HG02610 (cell line): ENCODE results near the gene KPNA6.
"Not testable (repeated sequence)": the region's sequence is repeated elsewhere in the genome, so short reads cannot be mapped to it uniquely, and the experiment has no call there.

ENCODE experiments used
- ATAC-seq: cut with Tn5 transposase; IDR thresholded peaks from one replicate; pipeline ENCODE4 v1.9.1; 2021; ENCODE audit warnings: mild to moderate bottlenecking, moderate library complexity; ENCODE audit not compliant: unreplicated experiment

Gene KPNA6

DNA sequence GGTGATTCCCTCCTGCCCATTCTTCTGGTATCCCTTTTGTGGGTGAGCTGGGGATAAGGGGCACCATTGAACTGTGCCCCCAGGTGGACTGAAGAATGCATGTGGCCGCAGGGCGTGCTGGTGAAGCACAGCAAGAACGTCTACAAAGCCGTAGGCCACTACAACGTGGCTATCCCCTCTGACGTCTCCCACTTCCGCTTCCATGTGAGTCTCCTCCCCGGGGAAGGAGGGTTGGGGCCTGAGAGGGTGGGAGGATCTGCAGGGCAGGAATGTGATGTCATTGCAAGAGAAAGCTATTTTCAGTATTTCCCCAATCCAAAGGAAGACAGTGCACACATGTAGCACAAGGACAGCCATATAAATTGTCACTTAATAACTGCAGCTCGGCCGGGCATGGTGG is 7.5 kb upstream of the KPNA6 start:
- no peak for ATAC-seq

DNA sequence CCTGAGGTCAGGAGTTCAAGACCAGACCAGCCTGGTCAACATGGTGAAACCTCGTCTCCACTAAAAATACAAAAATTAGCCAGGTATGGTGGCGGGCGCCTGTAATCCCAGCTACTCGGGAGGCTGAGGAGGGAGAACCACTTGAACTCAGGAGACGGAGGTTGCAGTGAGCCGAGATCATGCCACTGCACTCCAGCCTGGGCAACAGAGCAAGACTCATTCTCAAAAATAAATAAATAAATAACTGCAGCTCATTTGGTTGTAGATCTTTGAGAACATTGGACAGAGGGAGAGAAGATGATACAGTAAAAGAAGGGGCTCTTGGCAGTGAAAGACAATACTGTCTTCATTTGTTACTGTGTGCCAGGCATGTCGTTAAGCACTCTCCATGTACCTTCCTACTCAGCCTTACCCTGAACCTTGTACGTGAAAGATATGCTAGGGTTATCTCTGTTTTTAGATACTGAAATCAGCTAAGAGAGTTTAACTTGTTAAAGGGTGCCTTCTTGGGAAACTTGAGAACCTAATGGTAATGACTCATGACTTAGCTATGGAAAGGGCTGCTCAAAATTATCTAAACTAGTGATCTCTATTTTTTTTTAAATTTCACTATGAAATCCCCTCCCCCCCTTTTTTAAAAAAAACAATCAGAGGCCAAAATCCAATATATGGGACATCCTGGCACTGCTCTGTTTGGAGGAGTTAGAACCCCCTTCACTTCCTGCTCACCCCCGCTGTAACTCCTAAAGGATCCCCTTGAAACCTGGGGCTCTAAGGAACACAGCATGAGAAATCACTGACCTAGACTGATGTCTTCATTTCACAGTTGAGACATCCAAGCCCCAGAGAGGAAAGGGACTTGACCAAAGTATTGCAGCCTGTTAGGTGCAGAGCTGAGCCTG is 6.8 kb upstream of the KPNA6 start:
- no peak for ATAC-seq

DNA sequence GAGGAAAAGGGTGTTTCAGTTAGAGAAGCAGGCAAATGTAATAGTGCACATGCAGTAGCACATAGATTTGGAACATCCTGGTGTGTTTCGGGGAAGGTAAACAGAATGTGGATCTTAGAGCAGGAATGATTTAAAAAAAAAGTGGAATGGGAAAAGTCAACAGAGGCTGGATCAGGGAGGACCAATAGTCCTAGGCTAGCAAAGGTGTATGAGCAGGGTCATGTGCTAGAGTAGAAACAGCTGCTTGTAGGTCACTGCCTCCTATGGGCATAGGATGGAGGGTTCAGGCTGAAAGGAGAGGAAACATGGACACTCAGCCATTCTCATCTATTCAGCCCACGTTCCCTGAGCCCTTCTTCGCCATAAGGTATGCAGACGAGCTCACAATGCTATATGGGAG is 3.7 kb upstream of the KPNA6 start:
- no peak for ATAC-seq

DNA sequence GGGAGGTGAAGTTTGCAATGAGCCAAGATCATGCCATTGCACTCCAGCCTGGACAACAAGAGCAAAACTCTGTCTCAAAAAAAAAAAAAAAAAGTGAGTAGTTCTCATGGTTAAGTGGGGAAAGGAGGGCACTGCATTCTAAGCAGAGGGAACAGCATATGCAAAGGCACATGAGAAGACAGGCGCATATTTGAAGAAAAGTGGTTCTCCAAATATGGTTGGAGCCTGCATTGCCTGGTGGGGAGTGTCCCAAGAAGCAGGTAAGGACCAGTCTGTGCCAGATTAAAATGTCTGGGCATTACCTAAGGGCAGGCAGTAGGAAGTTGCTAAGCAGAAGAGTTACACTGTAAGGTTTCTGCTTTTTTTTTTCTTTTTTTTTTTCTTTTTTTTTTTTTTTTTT is 2.5 kb upstream of the KPNA6 start:
- no peak for ATAC-seq

DNA sequence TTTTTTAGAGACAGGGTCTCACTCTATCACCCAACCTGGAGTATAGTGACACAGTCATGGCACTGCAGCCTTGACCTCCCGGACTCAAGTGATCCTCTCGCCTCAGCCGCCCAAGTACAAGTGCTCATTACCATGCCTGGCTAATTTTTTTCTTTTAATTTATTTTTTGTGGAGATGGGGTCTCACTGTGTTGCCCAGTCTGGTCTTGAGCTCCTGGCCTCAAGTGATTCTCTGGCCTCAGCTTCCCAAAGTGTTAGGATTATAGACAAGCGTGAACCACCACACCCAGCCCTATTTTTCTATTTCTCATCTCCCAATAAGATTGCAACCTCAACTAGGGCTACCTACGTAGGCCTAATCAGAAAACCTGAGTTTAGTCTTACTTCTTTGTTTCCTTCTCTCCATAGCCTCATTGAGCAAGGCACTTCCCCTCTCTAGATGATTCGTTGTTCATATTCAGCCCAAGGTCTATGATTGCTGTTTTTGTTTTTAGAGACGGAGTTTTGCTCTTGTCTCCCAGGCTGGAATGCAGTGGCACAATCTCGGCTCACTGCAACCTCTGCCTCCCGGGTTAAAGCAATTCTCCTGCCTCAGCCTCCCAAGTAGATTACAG is 1.1 kb upstream of the KPNA6 start:
- ATAC-seq: no peak

DNA sequence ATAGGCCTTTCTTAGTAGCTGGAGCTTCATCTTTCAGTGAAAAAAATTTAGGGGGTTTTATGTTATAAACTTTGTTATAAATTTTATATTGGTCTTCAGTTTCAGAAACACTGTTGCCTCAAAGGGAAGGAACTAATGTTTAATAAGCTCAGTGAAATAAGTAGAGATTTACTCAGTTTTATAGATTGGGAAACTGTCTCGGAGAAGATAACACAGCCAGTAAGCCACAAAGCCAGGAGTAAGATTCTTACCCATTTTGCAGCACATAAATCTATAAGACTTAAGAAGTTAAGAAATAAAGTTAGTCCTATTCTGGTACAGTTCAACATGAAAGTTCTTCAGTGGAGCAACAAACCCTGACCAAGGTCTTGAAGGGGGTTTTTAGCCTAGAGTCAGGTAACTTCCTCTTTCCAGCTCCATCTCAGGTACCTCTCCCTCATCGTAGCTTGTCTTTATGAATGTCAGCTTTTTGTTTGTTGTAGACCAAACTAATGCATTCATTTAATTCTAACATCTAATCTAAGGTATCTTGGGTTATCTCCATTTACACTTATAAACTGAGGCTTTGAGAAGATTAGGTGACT is 3.3 kb downstream of the KPNA6 start:
- ATAC-seq: no peak

DNA sequence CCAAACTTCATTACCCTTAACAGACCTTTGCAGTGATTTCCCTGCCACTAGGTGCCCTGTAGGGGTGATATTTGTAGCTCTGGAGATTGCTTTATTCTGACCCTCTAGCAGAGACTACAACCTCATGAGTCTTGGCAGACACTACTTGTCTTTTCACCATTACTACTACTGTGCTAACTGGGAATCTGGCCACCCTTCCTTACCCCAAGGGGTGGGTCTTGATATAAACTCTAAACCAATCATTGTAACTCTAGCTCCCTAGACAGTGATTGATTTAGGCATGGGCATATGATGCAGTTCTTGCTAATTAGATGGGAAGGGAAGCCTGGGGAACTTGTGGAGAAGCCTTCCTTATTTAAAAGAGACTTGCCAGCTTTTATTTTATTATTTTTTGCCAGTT is 3.9 kb downstream of the KPNA6 start:
- no peak for ATAC-seq

DNA sequence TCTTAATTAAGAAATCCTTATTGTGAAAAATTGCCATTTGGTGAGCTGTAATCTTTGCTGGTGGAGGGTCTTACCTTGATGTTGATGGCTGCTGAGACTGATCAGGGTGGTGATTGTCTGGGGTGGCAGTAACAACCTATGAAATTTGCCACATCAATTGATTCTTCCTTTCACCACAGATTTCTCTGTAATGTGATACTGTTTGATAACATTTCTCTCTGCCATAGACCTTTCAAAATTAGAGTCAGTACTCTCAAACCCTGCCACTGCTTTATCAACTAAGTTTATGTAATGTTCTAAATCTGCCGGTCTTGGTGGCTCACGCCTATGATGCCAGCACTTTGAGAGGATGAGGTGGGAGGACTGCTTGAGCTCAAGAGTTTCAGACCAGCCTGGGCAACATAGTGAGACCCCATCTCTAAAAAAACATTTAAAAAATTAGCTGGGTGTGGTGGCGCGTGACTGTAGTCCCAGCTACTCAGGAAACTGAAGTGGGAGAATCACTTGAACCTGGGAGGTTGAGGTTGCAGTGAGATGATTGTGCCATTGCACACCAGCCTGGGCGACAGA is 5.0 kb downstream of the KPNA6 start:
- ATAC-seq: no peak

DNA sequence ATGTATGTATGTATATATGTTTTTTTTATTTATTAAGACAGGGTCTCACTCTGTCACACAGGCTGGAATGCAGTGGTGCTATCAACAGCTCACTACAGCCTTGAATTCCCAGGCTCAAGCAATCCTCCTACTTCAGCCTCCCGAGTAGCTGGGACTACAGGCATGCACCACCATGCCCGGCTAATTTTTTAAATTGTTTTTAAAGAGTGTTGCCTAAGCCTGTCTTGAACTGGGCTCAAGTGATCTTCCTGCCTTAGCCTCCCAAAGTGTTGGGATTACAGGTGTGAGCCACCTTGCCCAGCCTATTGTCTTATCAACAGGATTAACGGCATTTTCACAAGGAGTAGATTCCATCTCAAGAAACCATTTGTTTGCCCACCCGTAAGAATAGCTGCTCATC is 5.6 kb downstream of the KPNA6 start:
- not testable (repeated sequence) for ATAC-seq

DNA sequence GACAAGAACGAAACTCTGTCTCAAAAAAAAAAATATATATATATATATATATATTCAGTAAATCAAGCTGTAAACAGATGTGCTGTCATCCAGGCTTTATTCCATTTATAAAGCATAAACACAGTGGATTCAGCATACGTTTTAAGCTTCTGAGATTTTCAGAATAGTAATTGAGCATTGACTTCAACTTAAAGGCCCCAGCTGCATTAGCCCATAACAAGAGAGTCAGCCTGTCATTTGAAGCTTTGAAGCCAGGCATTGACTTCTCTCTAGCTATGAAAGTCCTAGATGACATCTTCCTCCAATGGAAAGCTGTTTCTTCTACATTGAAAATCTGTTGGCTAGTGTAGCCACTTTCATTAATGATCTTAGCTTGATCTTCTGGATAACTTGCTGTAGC is 6.6 kb downstream of the KPNA6 start:
- ATAC-seq: no peak

DNA sequence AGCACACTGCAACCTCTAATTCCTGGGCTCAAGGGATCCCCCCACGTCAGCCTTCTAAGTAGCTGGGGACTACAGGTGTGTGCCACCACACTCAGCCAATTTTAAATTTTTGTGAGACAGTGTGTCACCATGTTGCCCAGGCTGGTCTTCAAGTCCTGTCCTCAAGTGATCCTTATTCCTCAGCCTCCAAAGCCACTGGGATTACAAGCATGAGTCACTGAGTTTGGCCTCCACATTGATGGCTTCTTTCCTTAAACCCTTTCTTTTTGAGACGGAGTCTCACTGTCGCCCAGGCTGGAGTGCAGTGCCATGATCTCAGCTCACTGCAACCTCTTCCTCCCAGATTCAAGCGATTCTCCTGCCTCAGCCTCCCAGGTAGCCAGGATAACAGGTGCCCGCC is 7.6 kb downstream of the KPNA6 start:
- ATAC-seq: no peak

DNA sequence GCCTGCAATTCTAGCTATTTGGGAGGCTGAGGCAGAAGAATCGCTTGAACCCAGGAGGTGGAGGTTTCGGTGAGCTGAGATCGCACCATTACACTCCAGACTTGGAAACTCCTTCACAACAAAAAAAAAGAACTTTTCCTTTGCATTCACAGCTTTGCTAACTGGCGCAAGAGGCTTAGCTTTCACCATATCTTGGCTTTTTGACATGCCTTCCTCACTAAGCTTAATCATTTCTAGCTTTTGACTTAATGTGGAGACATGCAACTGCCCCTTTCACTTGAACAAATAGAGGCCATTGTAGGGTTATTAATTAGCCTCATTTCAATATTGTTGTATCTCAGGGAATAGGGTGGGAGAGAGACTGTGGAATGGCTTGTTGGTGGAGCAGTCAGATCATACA is 8.7 kb downstream of the KPNA6 start:
- ATAC-seq: no peak

DNA sequence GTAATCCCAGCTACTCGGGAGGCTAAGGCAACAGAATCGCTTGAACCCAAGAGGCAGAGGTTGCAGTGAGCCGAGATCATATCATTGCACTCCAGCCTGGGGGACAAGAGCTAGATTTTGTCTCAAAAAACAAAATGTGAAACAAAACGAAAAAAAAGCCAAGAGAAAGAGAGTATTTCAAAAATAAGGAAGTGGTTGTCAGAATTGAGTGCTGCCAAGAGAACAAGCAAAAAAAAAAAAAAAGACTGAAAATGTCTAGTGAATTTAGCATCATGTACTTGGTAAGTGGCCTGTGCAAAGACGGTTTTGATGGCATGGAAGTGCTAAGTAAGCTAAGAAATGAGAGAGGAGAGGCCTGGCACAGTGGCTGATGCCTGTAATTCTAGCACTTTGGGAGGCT is 14.3 kb downstream of the KPNA6 start:
- ATAC-seq: no peak

DNA sequence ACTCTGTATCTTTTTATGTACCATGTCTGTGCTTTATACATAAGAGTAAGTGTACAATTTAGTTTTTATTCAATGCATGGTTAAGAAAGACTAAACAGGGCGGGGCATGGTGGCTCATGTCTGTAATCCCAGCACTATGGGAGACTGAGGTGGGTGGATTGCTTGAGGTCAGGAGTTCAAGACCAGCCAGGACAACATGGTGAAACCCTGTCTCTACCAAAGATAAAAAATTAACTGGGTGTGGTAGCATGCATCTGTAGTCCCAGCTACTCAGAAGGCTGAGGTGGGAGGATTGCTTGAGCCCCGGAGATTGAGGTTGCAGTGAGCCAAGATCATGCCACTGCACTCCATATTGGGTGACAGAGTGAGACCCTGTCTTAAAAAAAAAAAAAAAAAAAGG is 15.5 kb downstream of the KPNA6 start:
- not testable (repeated sequence) for ATAC-seq

DNA sequence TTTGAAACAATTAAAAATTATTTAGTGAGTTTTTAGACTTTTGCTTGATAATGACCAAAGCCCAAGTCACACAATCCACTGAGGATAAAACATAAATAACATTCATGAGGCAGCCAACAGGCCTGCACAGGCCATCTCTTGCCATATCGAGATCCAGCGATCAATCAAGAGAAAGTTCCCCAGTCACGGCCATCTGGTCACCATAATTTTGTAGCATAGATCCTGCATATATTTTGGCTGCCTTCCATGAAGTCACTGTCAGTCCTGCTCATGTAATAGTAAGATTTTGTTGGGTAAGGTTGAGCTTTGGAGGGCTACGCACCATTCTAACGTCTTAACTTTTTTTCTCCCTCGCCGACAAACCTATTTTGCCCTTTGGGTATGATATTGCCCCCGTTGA is 17.5 kb downstream of the KPNA6 start:
- no peak for ATAC-seq

DNA sequence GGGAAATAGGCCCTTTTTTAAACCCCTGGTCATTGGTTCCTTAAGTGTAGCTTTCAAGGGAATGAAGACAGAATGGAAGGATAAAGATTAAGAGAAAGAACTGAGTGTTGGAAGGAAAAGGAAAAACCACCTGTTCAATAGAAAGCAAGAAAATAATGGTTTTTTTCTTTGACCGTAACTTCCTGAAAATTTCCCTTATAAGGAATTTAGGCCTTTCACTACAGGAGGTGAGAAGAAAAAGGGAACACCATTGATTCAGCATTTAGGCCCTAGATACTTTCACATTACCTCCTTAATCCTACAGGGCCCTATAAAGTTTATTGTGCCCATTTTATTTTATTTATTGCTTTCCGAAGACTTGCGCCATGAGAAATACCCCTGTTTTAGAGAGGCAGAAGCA is 18.9 kb downstream of the KPNA6 start:
- ATAC-seq: no peak

DNA sequence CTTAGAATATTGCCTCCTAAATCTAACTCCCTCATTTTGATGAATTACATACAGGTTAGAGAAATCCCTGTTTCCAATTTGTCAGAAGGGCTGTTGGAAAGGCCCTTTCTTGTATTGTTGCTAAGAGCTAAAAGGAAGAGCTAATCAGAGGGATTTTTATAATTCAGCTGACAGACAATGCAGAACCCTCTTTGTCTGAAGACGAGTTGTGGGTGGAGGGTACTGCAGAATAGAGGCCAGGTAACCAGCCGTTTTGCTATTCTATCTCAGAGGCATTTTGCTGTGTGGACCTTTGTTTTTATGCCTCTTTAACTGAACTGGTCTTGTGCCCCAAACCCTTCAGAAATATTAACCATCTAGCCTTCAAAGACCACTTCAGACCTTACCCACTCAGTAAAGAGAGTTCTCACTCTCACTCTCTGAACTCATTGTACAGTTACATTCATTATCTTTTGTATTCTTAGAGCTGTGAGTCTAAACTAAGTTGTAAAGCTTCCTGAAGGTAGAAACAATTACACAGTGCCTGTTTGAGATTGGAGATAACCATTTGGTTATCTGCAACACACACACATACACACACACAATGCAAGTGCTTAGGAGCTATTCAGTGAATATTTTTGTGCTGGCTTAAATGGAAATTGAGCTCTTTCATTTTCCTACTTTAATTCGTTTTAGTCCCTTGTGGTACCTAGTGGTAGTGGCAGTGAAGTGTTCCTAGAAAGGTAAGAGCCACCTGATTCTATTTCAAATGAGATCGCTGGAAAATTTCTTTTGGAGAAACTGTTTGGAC is 19.7 kb downstream of the KPNA6 start:
- ATAC-seq: no peak

DNA sequence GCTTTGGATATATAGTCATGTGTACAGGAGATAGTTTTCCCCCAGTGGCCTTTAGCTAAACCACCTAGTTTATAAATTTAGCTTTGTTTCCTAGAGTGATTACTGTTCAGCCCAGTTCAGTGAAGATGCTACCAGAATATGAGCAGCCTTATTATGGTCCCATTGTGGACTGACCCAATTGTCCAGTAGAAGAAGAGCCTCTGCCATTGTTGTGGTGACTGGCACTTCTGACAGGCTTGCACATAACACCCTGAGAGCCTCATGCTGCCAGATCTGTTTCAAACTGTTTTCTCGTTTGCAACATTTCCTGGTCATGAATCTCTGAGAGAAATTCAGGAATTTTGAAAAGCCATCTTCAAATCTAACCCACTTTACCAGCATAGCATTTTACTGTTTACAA is 20.6 kb downstream of the KPNA6 start:
- no peak for ATAC-seq

DNA sequence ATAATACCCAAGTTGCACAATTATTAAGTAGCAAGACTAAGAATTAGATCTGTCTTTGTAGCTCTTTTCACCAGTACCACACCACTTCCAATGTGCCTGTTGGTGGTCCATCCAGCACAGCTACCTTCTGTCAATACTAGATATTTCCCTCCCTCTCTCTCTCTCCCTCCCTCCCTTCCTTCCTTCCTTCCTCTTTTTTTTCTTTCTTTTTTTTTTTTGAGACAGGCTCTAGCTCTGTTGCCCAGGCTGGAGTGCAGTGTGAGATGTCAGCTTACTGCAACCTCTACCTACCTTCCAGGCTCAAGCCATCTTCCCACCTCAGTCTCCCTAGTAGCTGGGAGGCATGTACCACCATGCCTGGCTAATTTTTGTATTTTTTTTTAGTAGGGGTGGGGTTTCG is 21.1 kb downstream of the KPNA6 start:
- no peak for ATAC-seq

DNA sequence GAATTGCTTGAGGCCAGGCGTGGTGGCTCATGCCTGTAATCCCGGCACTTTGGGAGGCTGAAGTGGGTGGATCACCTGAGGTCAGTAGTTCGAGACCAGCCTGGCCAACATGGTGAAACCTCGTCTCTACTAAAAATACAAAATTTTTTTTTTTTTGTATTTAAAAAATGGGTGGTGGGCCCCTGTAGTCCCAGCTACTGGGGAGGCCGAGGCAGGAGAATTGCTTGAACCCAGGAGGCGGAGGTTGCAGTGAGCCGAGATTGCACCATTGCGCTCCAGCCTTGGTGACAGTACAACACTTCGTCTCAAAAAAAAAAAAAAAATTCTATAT is 26.1 kb downstream of the KPNA6 start:
- not testable (repeated sequence) for ATAC-seq

DNA sequence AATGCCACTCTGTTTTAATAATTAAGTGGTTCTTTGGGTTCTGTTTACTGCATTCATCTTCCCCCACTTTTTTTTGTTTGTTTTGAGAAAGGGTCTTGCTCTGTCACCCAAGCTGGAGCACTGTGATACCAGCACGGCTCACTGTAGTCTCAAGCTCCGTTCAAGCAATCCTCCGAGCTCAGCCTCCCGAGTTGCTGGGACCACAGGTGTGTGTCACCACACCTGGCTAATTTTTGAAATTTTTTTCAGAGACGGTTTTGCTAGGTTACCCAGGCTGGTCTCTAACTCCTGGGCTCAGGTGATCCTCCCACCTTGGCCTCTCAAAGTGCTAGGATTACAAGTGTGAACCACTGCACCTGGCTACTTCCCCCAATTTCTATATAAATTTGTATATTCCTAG is 29.3 kb downstream of the KPNA6 start:
- ATAC-seq: no peak
